WTC11 (cell line): ENCODE data around the gene PSMD6. TPM values are rescaled to one million over a fixed set of nuclear protein-coding genes. Genes with fewer than 3 reads are reported as not detected.

ENCODE experiments used
- ATAC-seq: fragments of 200-7000 bp; cut with Tn5 transposase; 2 replicates; pipeline ENCODE4 v1.10.0; 2021; ENCODE audit warnings: mild to moderate bottlenecking, moderate library complexity
- CTCF ChIA-PET: fragments of 300-600 bp; sonication (Branson Sonifier 250); formaldehyde crosslinking; loops from one replicate; lab custom pipeline; 2021; ENCODE audit warnings: antibody characterized with exemption; lab: Charles Lee
- POLR2A ChIA-PET: fragments of 350-600 bp; sonication (Branson Sonifier 250); formaldehyde crosslinking; loops from one replicate; lab custom pipeline; 2021; ENCODE audit warnings: antibody characterized with exemption; lab: Charles Lee
- DNase-seq: peaks from one replicate; pipeline ENCODE4 v3.0.0; 2021; ENCODE audit warnings: low spot score
- H3K27ac Mint-ChIP-seq: 2 replicates; pipeline ENCODE4 v1.8.0; 2021; ENCODE audit warnings: mixed read lengths
- H3K27me3 Mint-ChIP-seq: 2 replicates; pipeline ENCODE4 v1.8.0; 2021; ENCODE audit warnings: low read depth, mild to moderate bottlenecking, moderate library complexity, mixed read lengths
- H3K36me3 Mint-ChIP-seq: 2 replicates; pipeline ENCODE4 v1.8.0; 2021; ENCODE audit warnings: mixed read lengths
- H3K4me1 Mint-ChIP-seq: 2 replicates; pipeline ENCODE4 v1.8.0; 2022; ENCODE audit warnings: mixed read lengths
- H3K4me3 Mint-ChIP-seq: 2 replicates; pipeline ENCODE4 v1.8.0; 2021; ENCODE audit warnings: mild to moderate bottlenecking, moderate library complexity, mixed read lengths
- H3K9me3 Mint-ChIP-seq: 2 replicates; pipeline ENCODE4 v1.8.0; 2021; ENCODE audit warnings: mixed read lengths
- ERG ChIP-seq: fragments of 250-450 bp; sonication (Bioruptor Pico); IDR thresholded peaks from 2 replicates; pipeline ENCODE4 v1.8.0; 2021; ENCODE audit warnings: mild to moderate bottlenecking
- GABPB1 ChIP-seq: sonication (generic); formaldehyde crosslinking; IDR thresholded peaks from 2 replicates; pipeline ENCODE4 v1.8.1; 2023; ENCODE audit warnings: mild to moderate bottlenecking, missing genetic modification reagents
- GRHL2 ChIP-seq: fragments of 250-450 bp; sonication (Bioruptor Pico); IDR thresholded peaks from 2 replicates; pipeline ENCODE4 v1.8.0; 2022; ENCODE audit warnings: mild to moderate bottlenecking, moderate library complexity; ENCODE audit not compliant: insufficient replicate concordance, severe bottlenecking
- GTF2I ChIP-seq: fragments of 250-450 bp; sonication (Bioruptor Pico); conservative IDR thresholded peaks from 2 replicates; pipeline ENCODE4 v1.4.0; 2021; ENCODE audit warnings: mild to moderate bottlenecking
- HMGA2 ChIP-seq: fragments of 250-450 bp; sonication (Bioruptor Pico); IDR thresholded peaks from 2 replicates; pipeline ENCODE4 v1.4.0; 2021; ENCODE audit warnings: mild to moderate bottlenecking, moderate library complexity
- JUN ChIP-seq: sonication (generic); formaldehyde crosslinking; IDR thresholded peaks from 2 replicates; pipeline ENCODE4 v1.8.0; 2023; ENCODE audit warnings: mild to moderate bottlenecking, missing genetic modification reagents
- SMAD3 ChIP-seq: sonication (generic); formaldehyde crosslinking; IDR thresholded peaks from 2 replicates; pipeline ENCODE4 v1.8.0; 2022; ENCODE audit warnings: missing genetic modification reagents, mild to moderate bottlenecking, borderline replicate concordance
- SOX15 ChIP-seq: fragments of 250-450 bp; sonication (Bioruptor Pico); IDR thresholded peaks from 2 replicates; pipeline ENCODE4 v1.9.0; 2021; ENCODE audit warnings: mild to moderate bottlenecking
- SP1 ChIP-seq: sonication (generic); formaldehyde crosslinking; conservative IDR thresholded peaks from 2 replicates; pipeline ENCODE4 v1.8.1; 2022; ENCODE audit warnings: missing genetic modification reagents
- TP53 ChIP-seq: sonication (generic); formaldehyde crosslinking; IDR thresholded peaks from 2 replicates; pipeline ENCODE4 v1.8.1; 2023; ENCODE audit warnings: mild to moderate bottlenecking, missing genetic modification reagents
- ZBTB21 ChIP-seq: sonication (generic); formaldehyde crosslinking; IDR thresholded peaks from 2 replicates; pipeline ENCODE4 v1.8.1; 2023; ENCODE audit warnings: mild to moderate bottlenecking, missing genetic modification reagents, borderline replicate concordance
- ZNF138 ChIP-seq: sonication (generic); formaldehyde crosslinking; conservative IDR thresholded peaks from 2 replicates; pipeline ENCODE4 v1.8.1; 2022; ENCODE audit warnings: mild to moderate bottlenecking, moderate library complexity, missing genetic modification reagents
- ZNF232 ChIP-seq: sonication (generic); formaldehyde crosslinking; IDR thresholded peaks from 2 replicates; pipeline ENCODE4 v1.8.0; 2022; ENCODE audit warnings: mild to moderate bottlenecking, missing genetic modification reagents
- ZNF317 ChIP-seq: sonication (generic); formaldehyde crosslinking; IDR thresholded peaks from 2 replicates; pipeline ENCODE4 v1.8.1; 2023; ENCODE audit warnings: low read depth, mild to moderate bottlenecking, moderate library complexity, missing genetic modification reagents, borderline replicate concordance
- ZNF671 ChIP-seq: fragments of 250-450 bp; sonication (Bioruptor Pico); IDR thresholded peaks from 2 replicates; pipeline ENCODE4 v1.8.0; 2021; ENCODE audit warnings: mild to moderate bottlenecking
- total RNA-seq: library from RNA; stranded (reverse); gene quantifications from 3 replicates; pipeline ENCODE4 v1.2.3, GENCODE V29; 2021
- TF ChIP-seq, protein P1 (sequence below): fragments of 250-450 bp; sonication (Bioruptor Pico); IDR thresholded peaks from 2 replicates; pipeline ENCODE4 v1.9.0; 2021; ENCODE audit warnings: mild to moderate bottlenecking
- TF ChIP-seq, protein P2 (sequence below): sonication (generic); formaldehyde crosslinking; IDR thresholded peaks from 2 replicates; pipeline ENCODE4 v1.8.1; 2023; ENCODE audit warnings: mild to moderate bottlenecking, missing genetic modification reagents, moderate library complexity
- TF ChIP-seq, protein P3 (sequence below): sonication (generic); formaldehyde crosslinking; IDR thresholded peaks from 2 replicates; pipeline ENCODE4 v1.8.1; 2023; ENCODE audit warnings: mild to moderate bottlenecking, missing genetic modification reagents
- TF ChIP-seq, protein P4 (sequence below): fragments of 250-450 bp; sonication (Bioruptor Pico); IDR thresholded peaks from 2 replicates; pipeline ENCODE4 v1.9.0; 2021; ENCODE audit warnings: mild to moderate bottlenecking, borderline replicate concordance
- TF ChIP-seq, protein P5 (sequence below): sonication (generic); formaldehyde crosslinking; conservative IDR thresholded peaks from 2 replicates; pipeline ENCODE4 v1.8.1; 2023; ENCODE audit warnings: mild to moderate bottlenecking, low read depth, missing genetic modification reagents, moderate library complexity

Gene PSMD6
- total RNA-seq, 1 experiment from 2014 or later: 105 TPM

DNA sequence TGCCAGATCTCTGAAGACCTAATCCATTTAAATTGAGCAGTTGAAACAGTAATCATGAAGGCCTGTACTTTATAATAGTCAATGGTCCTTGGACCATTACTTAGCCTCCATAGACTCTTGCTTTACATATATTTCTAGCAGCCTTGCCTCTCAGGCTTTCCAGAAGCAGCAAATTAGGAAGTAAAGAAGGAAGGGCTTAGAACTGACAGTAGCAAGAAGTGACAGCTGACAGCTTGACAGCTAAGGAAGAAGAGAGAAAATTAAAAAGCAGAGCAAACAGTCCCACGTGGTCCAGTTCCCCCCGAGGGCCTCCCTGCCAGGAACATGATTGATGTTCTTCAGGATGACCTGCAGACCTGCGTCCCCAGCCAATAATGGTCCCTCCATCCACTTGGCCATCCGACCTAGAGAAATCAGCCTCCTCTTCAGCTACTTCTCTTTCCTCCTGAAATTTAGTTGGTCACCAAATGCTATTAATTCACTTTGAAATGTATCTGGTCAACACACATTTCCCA lies 15.0 kb upstream of the PSMD6 start (continued):
- TF ChIP-seq ZNF138 (CRISPR knock-in tag): no peak
- TF ChIP-seq, protein P1, sequence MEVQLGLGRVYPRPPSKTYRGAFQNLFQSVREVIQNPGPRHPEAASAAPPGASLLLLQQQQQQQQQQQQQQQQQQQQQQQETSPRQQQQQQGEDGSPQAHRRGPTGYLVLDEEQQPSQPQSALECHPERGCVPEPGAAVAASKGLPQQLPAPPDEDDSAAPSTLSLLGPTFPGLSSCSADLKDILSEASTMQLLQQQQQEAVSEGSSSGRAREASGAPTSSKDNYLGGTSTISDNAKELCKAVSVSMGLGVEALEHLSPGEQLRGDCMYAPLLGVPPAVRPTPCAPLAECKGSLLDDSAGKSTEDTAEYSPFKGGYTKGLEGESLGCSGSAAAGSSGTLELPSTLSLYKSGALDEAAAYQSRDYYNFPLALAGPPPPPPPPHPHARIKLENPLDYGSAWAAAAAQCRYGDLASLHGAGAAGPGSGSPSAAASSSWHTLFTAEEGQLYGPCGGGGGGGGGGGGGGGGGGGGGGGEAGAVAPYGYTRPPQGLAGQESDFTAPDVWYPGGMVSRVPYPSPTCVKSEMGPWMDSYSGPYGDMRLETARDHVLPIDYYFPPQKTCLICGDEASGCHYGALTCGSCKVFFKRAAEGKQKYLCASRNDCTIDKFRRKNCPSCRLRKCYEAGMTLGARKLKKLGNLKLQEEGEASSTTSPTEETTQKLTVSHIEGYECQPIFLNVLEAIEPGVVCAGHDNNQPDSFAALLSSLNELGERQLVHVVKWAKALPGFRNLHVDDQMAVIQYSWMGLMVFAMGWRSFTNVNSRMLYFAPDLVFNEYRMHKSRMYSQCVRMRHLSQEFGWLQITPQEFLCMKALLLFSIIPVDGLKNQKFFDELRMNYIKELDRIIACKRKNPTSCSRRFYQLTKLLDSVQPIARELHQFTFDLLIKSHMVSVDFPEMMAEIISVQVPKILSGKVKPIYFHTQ (CRISPR knock-in tag): no peak
- no peak for TF ChIP-seq ERG
- TF ChIP-seq GRHL2 (CRISPR knock-in tag): no peak
- TF ChIP-seq JUN (CRISPR knock-in tag): no peak

DNA sequence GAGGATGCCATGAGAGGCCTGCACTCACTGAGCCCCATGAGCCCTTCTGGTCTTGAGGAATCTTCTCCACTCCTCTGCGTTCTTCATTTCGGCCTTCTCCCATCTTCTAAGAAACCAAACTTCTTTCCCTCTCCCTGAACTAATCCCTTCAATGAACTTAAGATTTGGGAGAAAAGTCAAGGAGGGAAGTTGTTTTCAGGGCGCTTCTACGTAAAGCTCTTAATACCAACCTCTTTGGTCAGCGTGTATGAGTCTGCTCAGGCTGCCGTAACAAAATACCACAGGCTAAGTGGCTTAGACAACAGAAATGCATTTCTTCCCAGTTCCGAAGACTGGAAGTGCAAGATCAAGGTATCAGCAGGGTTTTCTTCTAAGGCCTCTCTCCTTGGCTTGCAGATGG lies 13.8 kb upstream of the PSMD6 start:
- no peaks in the 10 kb centered on the region for H3K27me3 Mint-ChIP-seq
- no peak overlapping the region for H3K27ac Mint-ChIP-seq
- TF ChIP-seq SP1 (CRISPR knock-in tag): no peak
- TF ChIP-seq, protein P2, sequence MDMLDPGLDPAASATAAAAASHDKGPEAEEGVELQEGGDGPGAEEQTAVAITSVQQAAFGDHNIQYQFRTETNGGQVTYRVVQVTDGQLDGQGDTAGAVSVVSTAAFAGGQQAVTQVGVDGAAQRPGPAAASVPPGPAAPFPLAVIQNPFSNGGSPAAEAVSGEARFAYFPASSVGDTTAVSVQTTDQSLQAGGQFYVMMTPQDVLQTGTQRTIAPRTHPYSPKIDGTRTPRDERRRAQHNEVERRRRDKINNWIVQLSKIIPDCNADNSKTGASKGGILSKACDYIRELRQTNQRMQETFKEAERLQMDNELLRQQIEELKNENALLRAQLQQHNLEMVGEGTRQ (CRISPR knock-in tag): no peak
- no peak for TF ChIP-seq ZNF232
- no peak for TF ChIP-seq ZBTB21
- no peak for TF ChIP-seq ZNF671 (CRISPR knock-in tag)
- TF ChIP-seq SOX15: no peak
- TF ChIP-seq, protein P3, sequence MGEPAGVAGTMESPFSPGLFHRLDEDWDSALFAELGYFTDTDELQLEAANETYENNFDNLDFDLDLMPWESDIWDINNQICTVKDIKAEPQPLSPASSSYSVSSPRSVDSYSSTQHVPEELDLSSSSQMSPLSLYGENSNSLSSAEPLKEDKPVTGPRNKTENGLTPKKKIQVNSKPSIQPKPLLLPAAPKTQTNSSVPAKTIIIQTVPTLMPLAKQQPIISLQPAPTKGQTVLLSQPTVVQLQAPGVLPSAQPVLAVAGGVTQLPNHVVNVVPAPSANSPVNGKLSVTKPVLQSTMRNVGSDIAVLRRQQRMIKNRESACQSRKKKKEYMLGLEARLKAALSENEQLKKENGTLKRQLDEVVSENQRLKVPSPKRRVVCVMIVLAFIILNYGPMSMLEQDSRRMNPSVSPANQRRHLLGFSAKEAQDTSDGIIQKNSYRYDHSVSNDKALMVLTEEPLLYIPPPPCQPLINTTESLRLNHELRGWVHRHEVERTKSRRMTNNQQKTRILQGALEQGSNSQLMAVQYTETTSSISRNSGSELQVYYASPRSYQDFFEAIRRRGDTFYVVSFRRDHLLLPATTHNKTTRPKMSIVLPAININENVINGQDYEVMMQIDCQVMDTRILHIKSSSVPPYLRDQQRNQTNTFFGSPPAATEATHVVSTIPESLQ (CRISPR knock-in tag): no peak
- TF ChIP-seq ZNF317 (CRISPR knock-in tag): no peak
- TF ChIP-seq, protein P4, sequence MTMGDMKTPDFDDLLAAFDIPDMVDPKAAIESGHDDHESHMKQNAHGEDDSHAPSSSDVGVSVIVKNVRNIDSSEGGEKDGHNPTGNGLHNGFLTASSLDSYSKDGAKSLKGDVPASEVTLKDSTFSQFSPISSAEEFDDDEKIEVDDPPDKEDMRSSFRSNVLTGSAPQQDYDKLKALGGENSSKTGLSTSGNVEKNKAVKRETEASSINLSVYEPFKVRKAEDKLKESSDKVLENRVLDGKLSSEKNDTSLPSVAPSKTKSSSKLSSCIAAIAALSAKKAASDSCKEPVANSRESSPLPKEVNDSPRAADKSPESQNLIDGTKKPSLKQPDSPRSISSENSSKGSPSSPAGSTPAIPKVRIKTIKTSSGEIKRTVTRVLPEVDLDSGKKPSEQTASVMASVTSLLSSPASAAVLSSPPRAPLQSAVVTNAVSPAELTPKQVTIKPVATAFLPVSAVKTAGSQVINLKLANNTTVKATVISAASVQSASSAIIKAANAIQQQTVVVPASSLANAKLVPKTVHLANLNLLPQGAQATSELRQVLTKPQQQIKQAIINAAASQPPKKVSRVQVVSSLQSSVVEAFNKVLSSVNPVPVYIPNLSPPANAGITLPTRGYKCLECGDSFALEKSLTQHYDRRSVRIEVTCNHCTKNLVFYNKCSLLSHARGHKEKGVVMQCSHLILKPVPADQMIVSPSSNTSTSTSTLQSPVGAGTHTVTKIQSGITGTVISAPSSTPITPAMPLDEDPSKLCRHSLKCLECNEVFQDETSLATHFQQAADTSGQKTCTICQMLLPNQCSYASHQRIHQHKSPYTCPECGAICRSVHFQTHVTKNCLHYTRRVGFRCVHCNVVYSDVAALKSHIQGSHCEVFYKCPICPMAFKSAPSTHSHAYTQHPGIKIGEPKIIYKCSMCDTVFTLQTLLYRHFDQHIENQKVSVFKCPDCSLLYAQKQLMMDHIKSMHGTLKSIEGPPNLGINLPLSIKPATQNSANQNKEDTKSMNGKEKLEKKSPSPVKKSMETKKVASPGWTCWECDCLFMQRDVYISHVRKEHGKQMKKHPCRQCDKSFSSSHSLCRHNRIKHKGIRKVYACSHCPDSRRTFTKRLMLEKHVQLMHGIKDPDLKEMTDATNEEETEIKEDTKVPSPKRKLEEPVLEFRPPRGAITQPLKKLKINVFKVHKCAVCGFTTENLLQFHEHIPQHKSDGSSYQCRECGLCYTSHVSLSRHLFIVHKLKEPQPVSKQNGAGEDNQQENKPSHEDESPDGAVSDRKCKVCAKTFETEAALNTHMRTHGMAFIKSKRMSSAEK (CRISPR knock-in tag): no peak
- TF ChIP-seq SMAD3 (CRISPR knock-in tag): no peak
- TF ChIP-seq GRHL2 (CRISPR knock-in tag): no peak
- TF ChIP-seq HMGA2 (CRISPR knock-in tag): no peak
- TF ChIP-seq GTF2I (CRISPR knock-in tag): no peak
- no peak for TF ChIP-seq GABPB1 (CRISPR knock-in tag)
- TF ChIP-seq, protein P5, sequence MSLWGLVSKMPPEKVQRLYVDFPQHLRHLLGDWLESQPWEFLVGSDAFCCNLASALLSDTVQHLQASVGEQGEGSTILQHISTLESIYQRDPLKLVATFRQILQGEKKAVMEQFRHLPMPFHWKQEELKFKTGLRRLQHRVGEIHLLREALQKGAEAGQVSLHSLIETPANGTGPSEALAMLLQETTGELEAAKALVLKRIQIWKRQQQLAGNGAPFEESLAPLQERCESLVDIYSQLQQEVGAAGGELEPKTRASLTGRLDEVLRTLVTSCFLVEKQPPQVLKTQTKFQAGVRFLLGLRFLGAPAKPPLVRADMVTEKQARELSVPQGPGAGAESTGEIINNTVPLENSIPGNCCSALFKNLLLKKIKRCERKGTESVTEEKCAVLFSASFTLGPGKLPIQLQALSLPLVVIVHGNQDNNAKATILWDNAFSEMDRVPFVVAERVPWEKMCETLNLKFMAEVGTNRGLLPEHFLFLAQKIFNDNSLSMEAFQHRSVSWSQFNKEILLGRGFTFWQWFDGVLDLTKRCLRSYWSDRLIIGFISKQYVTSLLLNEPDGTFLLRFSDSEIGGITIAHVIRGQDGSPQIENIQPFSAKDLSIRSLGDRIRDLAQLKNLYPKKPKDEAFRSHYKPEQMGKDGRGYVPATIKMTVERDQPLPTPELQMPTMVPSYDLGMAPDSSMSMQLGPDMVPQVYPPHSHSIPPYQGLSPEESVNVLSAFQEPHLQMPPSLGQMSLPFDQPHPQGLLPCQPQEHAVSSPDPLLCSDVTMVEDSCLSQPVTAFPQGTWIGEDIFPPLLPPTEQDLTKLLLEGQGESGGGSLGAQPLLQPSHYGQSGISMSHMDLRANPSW: no peak
- no peak for TF ChIP-seq TP53 (CRISPR knock-in tag)
- TF ChIP-seq, all 79 proteins: peak for 0
- peaks cover 15% of the 10 kb centered on the region for H3K9me3 Mint-ChIP-seq
- H3K36me3 Mint-ChIP-seq: no peaks in the 10 kb centered on the region
- no peak overlapping the region for H3K4me3 Mint-ChIP-seq
- peaks cover 4% of the 10 kb centered on the region; the same call in 1 of the 2 replicates for H3K4me1 Mint-ChIP-seq
- ATAC-seq (no peak), DNase-seq (no peak)
- ChIA-PET CTCF (no interaction called here), POLR2A (no interaction called here)
